Adrenal gland (tissue), 12 donors: Measurements from ENCODE around the gene RALGPS1. TPM values are rescaled to one million over a fixed set of nuclear protein-coding genes. Genes with fewer than 3 reads are reported as not detected.

ENCODE experiments used
- DNase-seq, 7 donors: peaks; one replicate each; pipeline ENCODE4 v3.0.0-alpha.2; 2019 to 2020
- H3K27ac ChIP-seq, 5 donors: fragments of 200-600 bp; sonication (generic) in 4 of 5; 1 replicate in 3 of 5; 2 replicates in 2 of 5; pipeline versions ENCODE4 v1.5.1 to v1.8.0; 2016 to 2020; ENCODE audit warnings: mild to moderate bottlenecking in 1 of 5
- H3K27me3 ChIP-seq: fragments of 200-600 bp; 2 replicates; pipeline ENCODE4 v1.8.0; 2021
- H3K36me3 ChIP-seq, 2 donors: fragments of 200-600 bp; replicated peaks in 1 of 2; 1 replicate in 1 of 2; 2 replicates in 1 of 2; pipeline versions ENCODE4 v1.5.1 to v1.8.0; 2018 to 2022
- H3K4me1 ChIP-seq, 2 donors: fragments of 200-600 bp; replicated peaks in 1 of 2; 1 replicate in 1 of 2; 2 replicates in 1 of 2; pipeline versions ENCODE4 v1.5.1 to v1.8.0; 2018 to 2021
- H3K4me3 ChIP-seq, 4 donors: fragments of 200-600 bp; sonication (generic) in 3 of 4; one replicate each; pipeline ENCODE4 v1.5.1; 2016 to 2018
- H3K9me3 ChIP-seq, 3 donors: fragments of 200-600 bp; sonication (generic) in 1 of 3; replicated peaks in 1 of 3; 1 replicate in 2 of 3; 2 replicates in 1 of 3; pipeline versions ENCODE4 v1.5.1 to v1.8.0; 2016 to 2021
- CTCF ChIP-seq, 6 experiments: fragments of 450-650 bp in 4 of 6; fragments of 200-600 bp in 2 of 6; sonication (generic) in 1 of 6; IDR thresholded peaks; 1 replicate in 5 of 6; 2 replicates in 1 of 6; pipeline versions ENCODE4 v1.5.1 to v1.8.0; 2016 to 2021; ENCODE audit warnings: antibody characterized with exemption in 6 of 6, mild to moderate bottlenecking in 2 of 6, moderate library complexity in 1 of 6
- POLR2A ChIP-seq, 2 donors: fragments of 450-650 bp; IDR thresholded peaks; one replicate each; pipeline ENCODE4 v1.6.1; 2017; ENCODE audit warnings: antibody characterized with exemption in 2 of 2, mild to moderate bottlenecking in 2 of 2, moderate library complexity in 1 of 2
- WGBS, 4 donors: extraction: QIAGEN DNeasy Blood & Tissue Kit in 2 of 4; methylation state at CpG; one replicate each; pipeline versions ENCODE4 v1.1.5 to v1.1.7; 2013 to 2017; 5-methylcytosine and 5-hydroxymethylcytosine counted together
- intact Hi-C, 2 donors: fragments of 100-400 bp; cut with DNase I; formaldehyde crosslinking; loops; one replicate each; pipeline versions ENCODE4 v1.14.1 to v1.15.0; 2022 to 2023
- polyA plus RNA-seq, 3 donors: library from polyadenylated mRNA; stranded (reverse); fragments of 200-250 nt in 2 of 3; fragments of 350-450 nt in 1 of 3; fragmentation: Illumina TruSeq in 1 of 3; extraction: RNeasy Lipid Tissue Mini Kit (QIAGEN cat#74804) in 1 of 3; gene quantifications; one replicate each; pipeline ENCODE4 v1.2.3, GENCODE V29; 2013 to 2014
- total RNA-seq, 9 donors: library from RNA; depleted of rRNA in 4 of 9; stranded (reverse); fragments of >200 nt in 4 of 9; fragments of 120-200 nt in 1 of 9; fragmentation: NEBNext Ultra II Directional in 1 of 9; extraction: Animal tissue kit (Norgen Biotek cat#: 25700) in 1 of 9; gene quantifications; one replicate each; pipeline versions ENCODE4 v1.1.0 to v1.2.4, GENCODE V29; 2013 to 2023
- donor health status: healthy with polysubstance abuse.
- donor health status: Bipolar disorder and iron deficiency.
- donor health status: DM: yes; HTN: yes; CAD: no.
- donor health status: DM: no; HTN: no; CAD: no.
- donor health status: DM: no; HTN: no; CAD: no.
- donor health status: DM: yes; HTN: yes; CAD: no.

Gene RALGPS1
- total and polyA plus RNA-seq, 12 donors = 2.8 to 9.9 (median 5.1) TPM

GRCh38 chr9:127056446-127056845 lies 141.9 kb downstream of the RALGPS1 start:
- H3K4me1 ChIP-seq = peaks cover 6 to 22% of the 10 kb centered on the region in 2 donors
- H3K27ac ChIP-seq = no peak overlapping the region
- no peaks in the 10 kb centered on the region for H3K9me3 ChIP-seq
- H3K36me3 ChIP-seq = no peaks in the 10 kb centered on the region
- no peak overlapping the region for H3K4me3 ChIP-seq
- intact Hi-C loops = no loop called here
- TF ChIP-seq POLR2A (IDR thresholded peaks at IDR 0.05) (no peak), CTCF (IDR thresholded peaks at IDR 0.05) (no peak)
- no peaks in the 10 kb centered on the region for H3K27me3 ChIP-seq
- WGBS, 4 donors = 93 to 94% (median 94%) methylated on average over 3 of the region's 3 CpGs
- no peak for DNase-seq

GRCh38 chr9:127058011-127058644 lies 143.5 kb downstream of the RALGPS1 start:
- Histone ChIP-seq H3K4me1 (peaks cover 6 to 19% of the 10 kb centered on the region in 2 donors), H3K9me3 (no peaks in the 10 kb centered on the region), H3K4me3 (no peak overlapping the region), H3K36me3 (no peaks in the 10 kb centered on the region), H3K27ac (peak overlapping the region in 2 of 5 donors; percentile 43 to 76), H3K27me3 (no peaks in the 10 kb centered on the region)
- TF ChIP-seq CTCF (IDR thresholded peaks at IDR 0.05) (no peak), POLR2A (IDR thresholded peaks at IDR 0.05) (no peak)
- intact Hi-C loops = no loop called here
- peak in 6 of 7 donors; percentile 45 to 70 (median 60) for DNase-seq
- WGBS, 4 donors = 68 to 74% (median 69%) methylated on average over 7 of the region's 7 CpGs

- peaks cover 6 to 14% of the 10 kb centered on the region in 2 donors for H3K4me1 ChIP-seq
- no peak for TF ChIP-seq CTCF (IDR thresholded peaks at IDR 0.05)
- no peak for TF ChIP-seq POLR2A (IDR thresholded peaks at IDR 0.05)
- DNase-seq = peak in 1 of 7 donors; percentile 7
- H3K36me3 ChIP-seq = no peaks in the 10 kb centered on the region
- H3K27me3 ChIP-seq = no peaks in the 10 kb centered on the region
- no peak overlapping the region for H3K4me3 ChIP-seq
- 87 to 95% (median 92%) methylated on average over 4 of the region's 4 CpGs for WGBS, 4 donors
- H3K27ac ChIP-seq = peak overlapping the region in 2 of 5 donors; percentile 43 to 76
- no peaks in the 10 kb centered on the region for H3K9me3 ChIP-seq
- intact Hi-C loops = no loop called here
Measured at GRCh38 chr9:127058645-127059021, 144.1 kb downstream of the RALGPS1 start.

- Histone ChIP-seq H3K9me3 (no peaks in the 10 kb centered on the region), H3K36me3 (no peaks in the 10 kb centered on the region), H3K27me3 (no peaks in the 10 kb centered on the region), H3K4me1 (peaks cover 6 to 10% of the 10 kb centered on the region in 2 donors), H3K4me3 (no peak overlapping the region), H3K27ac (peak overlapping the region in 1 of 5 donors; percentile 54)
- DNase-seq = peak in 1 of 7 donors; percentile 15
- intact Hi-C loops = no loop called here
- TF ChIP-seq CTCF (IDR thresholded peaks at IDR 0.05) (no peak), POLR2A (IDR thresholded peaks at IDR 0.05) (no peak)
- WGBS, 4 donors = 88 to 96% (median 90%) methylated on average over 2 of the region's 2 CpGs
Measured at GRCh38 chr9:127059030-127059429, 144.4 kb downstream of the RALGPS1 start.
